Measurements from ENCODE around the gene LCP2.

LCP2 gene

GRCh38 chr5:170297589-170298462 is at the start of gene LCP2:
Gene LCP2, minus strand, starts transcription at chr5:170297777. Its CDS starts 166 bp downstream, at chr5:170297611.
- FAIRE-seq = no peak

- no peak for FAIRE-seq
Measured at GRCh38 chr5:170347022-170347567, 49.5 kb upstream of the LCP2 start.

GRCh38 chr5:170345971-170346370 is 48.4 kb upstream of the LCP2 start:
- FAIRE-seq = no peak

GRCh38 chr5:170343177-170343576 is 45.6 kb upstream of the LCP2 start:
- FAIRE-seq = no peak

GRCh38 chr5:170342153-170342725 is 44.7 kb upstream of the LCP2 start:
- no peak for FAIRE-seq

GRCh38 chr5:170341545-170341944 is 44.0 kb upstream of the LCP2 start:
- FAIRE-seq = no peak

GRCh38 chr5:170339780-170340167 is 42.2 kb upstream of the LCP2 start:
- no peak for FAIRE-seq

GRCh38 chr5:170338933-170339779 is 41.6 kb upstream of the LCP2 start:
- FAIRE-seq = no peak

- FAIRE-seq = no peak
Measured at GRCh38 chr5:170338291-170338690, 40.7 kb upstream of the LCP2 start.

- no peak for FAIRE-seq
Measured at GRCh38 chr5:170337045-170337733, 39.6 kb upstream of the LCP2 start.

GRCh38 chr5:170336065-170336464 is 38.5 kb upstream of the LCP2 start:
- no peak for FAIRE-seq

- no peak for FAIRE-seq
Measured at GRCh38 chr5:170334626-170335025, 37.0 kb upstream of the LCP2 start.

- no peak for FAIRE-seq
Measured at GRCh38 chr5:170333161-170333910, 35.8 kb upstream of the LCP2 start.

GRCh38 chr5:170332058-170332457 is 34.5 kb upstream of the LCP2 start:
- FAIRE-seq = no peak

GRCh38 chr5:170330568-170331054 is 33.0 kb upstream of the LCP2 start:
- no peak for FAIRE-seq

- FAIRE-seq = no peak
Measured at GRCh38 chr5:170329524-170329923, 31.9 kb upstream of the LCP2 start.

GRCh38 chr5:170327829-170328228 is 30.3 kb upstream of the LCP2 start:
- no peak for FAIRE-seq

GRCh38 chr5:170327168-170327567 is 29.6 kb upstream of the LCP2 start:
- no peak for FAIRE-seq

- FAIRE-seq = no peak
Measured at GRCh38 chr5:170319301-170319700, 21.7 kb upstream of the LCP2 start.

- FAIRE-seq = no peak
Measured at GRCh38 chr5:170317499-170317898, 19.9 kb upstream of the LCP2 start.

- no peak for FAIRE-seq
Measured at GRCh38 chr5:170316937-170317336, 19.4 kb upstream of the LCP2 start.

GRCh38 chr5:170315154-170315553 is 17.6 kb upstream of the LCP2 start:
- no peak for FAIRE-seq
